Hair follicle dermal papilla cell (primary cell): ENCODE results near the gene CNGA3. TPM values are rescaled to one million over a fixed set of nuclear protein-coding genes. Genes with fewer than 3 reads are reported as not detected.

Experiments used
- total RNA-seq: library from RNA; depleted of rRNA; stranded (reverse); fragments of >200 nt; gene quantifications from 2 replicates; pipeline ENCODE4 v1.2.3, GENCODE V29; 2012

The CNGA3 gene
- under 0.01 and 0.12 TPM in 2 replicates for total RNA-seq

GRCh38 chr2:98346311-98347236 is at the start of gene CNGA3:
Gene CNGA3, plus strand, starts transcription at chr2:98346456. Its CDS starts 23,520 bp downstream, at chr2:98369976.

GRCh38 chr2:98444436-98445176 is 98.3 kb downstream of the CNGA3 start, which contains the start of gene INPP4A:
Gene INPP4A, plus strand, starts transcription at chr2:98444858. Its CDS starts 75,191 bp downstream, at chr2:98520049.

Other genes with a start within 250 kb of the CNGA3 start
- gene INPP4A, start 98.4 kb downstream of the CNGA3 start, total RNA-seq = 35.0 and 47.1 TPM in 2 replicates